ENCODE measurements around the gene N4BP2. TPM values are rescaled to one million over a fixed set of nuclear protein-coding genes. Genes with fewer than 3 reads are reported as not detected.

The N4BP2 gene
- polyA plus RNA-seq, 4 donors, result 20.7 to 25.1 (median 23.6) TPM

DNA sequence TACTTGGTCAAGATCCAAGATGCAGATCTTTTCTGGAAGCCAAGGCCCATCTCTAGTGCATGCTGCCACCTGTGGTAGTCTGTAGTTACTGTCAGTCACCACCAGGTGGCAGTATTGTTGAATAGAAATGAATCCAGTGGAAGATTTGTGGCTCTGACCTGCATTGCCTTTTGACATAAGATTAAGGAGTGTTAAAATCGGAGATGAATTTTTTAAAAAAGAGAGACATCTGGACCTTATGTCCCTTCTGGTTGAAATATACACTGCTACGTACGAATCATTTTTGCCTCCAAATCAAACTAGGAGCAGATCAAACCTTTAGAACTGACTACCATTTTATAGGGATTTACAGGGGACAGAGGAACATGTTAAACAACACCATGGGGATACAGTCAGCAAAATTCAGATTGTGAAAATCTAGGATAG is 93.3 kb downstream of the N4BP2 start:
- peak; percentile 5 to 27 (median 16) for DNase-seq (ENCODE audit: low read depth in 4 of 4, low spot score in 3 of 4)

DNA sequence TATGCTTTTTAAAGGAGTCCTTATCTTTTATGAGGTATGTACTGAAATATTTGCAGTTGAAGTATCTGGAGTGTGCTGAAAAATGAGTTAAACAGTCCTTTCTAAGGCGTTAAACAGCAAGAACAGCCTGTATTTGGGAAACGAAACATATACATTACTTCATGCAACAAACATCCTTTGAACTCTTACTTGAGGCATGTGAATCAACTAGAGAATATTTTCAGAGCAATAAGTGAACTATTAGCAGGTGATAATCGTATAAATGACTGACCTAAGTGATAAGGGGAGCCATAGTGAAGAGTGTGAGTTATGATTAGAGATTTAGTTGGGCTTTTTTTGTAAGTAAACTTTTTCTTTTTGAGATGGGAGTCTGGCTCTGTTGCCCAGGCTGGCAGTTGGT is 94.3 kb downstream of the N4BP2 start:
- no peak for DNase-seq (ENCODE audit: low read depth in 4 of 4, low spot score in 3 of 4)

DNA sequence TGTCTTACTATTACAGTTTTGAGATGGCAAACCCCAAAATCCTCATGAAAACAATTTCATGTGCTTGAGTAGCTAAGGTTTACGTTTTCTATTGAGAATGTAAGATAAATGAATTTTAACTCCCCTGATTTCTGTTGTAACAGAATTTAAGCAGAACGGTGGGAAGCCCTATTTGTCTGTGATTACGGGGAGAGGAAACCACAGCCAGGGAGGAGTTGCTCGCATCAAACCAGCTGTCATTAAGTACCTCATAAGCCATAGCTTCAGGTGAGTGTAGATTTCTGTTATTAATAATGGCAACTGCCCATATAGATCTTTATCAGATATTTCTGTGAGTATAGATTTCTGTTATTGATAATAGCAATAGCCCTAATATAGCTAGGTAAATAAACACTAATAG is 96.0 kb downstream of the N4BP2 start:
- no peak for DNase-seq (ENCODE audit: low read depth in 4 of 4, low spot score in 3 of 4)

DNA sequence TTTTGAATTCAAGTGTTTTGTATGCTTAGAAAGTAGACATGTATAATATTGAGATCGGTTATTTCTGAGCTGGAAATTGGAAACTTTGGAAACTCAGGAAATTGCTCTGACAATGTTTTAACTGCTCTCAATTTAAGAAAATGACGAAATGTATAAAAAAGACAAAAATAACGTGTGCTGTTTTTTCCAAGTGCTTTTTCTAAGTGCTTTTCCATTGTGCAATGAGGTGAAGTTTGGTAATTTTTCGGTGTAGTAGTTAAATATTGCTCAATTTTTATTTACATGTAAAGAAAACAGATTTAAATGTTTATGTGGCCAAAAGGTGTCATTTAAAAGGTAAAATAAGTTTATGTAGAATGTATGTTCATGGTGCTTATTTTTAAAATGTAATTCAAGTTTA is 100.8 kb downstream of the N4BP2 start:
- DNase-seq (ENCODE audit: low read depth in 4 of 4, low spot score in 3 of 4), result no peak

DNA sequence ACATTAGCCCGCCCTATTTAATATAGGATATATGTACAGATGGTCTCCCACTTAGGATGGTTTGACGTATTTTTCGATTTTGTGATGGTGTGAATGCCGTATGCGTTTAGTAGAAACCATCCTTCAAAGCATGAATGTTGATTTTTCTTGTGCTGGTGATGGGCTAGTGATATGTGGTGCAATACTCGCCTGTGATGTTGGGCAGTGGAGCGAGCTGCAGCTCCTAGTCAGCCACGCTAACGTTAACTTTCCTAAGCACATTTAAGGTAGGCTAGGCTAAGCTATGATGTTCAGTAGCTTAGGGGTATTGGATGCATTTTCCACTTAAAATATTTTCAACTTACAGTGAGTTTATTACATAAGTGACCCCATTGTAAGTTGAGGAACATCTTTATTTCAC is 103.6 kb downstream of the N4BP2 start:
- DNase-seq (ENCODE audit: low read depth in 4 of 4, low spot score in 3 of 4), result no peak

DNA sequence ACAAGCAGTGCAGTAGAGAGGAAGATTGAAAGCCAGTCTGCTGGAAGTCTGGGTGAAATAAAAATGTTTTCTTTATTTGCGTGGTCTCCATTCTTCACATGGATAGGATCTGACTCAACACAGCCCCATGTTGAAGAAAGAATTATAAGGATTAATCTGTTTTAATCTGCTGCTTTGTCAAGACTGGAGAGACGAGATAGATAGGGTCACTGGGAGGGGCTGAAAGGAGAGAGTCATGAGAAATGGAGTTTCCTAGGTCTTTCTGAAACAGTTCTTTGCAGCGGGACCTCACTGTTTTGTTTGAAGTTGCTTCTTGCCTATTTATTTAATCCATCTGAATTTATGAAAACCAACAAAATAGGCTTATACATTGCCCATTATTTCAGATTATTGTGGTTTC is 107.8 kb downstream of the N4BP2 start:
- no peak for DNase-seq (ENCODE audit: low read depth in 4 of 4, low spot score in 3 of 4)

DNA sequence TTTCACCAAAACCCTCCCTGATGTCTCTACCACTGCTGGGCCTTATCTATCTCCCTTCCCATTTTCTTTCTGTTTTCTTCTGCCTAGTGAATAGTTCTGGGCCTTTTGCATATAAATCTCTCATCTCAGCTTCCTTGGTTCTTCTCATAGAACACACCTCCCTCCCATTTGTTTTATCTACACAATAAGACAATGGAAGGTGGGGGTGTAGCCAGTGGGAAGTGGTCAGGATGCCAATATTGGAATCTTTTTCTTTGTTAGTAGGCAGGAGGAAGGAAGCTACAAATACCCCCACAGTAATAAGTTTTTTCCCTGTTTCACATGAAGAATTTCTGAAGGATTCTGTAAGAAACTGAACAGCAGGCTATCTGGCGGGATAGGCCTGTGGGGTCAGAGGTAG is 109.3 kb downstream of the N4BP2 start:
- no peak for DNase-seq (ENCODE audit: low read depth in 4 of 4, low spot score in 3 of 4)

DNA sequence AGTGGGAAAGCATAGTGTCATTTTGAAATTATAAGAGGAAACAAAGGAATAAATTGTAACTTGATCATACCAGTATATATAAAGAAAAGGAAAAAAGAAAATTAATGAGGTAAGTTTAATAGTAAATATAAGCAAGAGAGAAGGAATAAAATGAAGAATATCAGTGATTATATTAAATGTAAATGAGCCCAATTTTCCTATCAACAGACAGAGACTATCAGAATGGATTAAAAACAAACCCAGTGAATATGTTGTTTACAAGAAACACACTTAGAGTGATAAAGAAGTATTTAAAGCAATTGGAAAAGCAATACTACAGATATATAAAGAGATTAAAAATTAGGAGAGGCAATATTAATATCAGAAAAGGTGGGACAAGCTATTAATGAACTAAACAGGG is 111.4 kb downstream of the N4BP2 start:
- DNase-seq (ENCODE audit: low read depth in 4 of 4, low spot score in 3 of 4), result no peak

DNA sequence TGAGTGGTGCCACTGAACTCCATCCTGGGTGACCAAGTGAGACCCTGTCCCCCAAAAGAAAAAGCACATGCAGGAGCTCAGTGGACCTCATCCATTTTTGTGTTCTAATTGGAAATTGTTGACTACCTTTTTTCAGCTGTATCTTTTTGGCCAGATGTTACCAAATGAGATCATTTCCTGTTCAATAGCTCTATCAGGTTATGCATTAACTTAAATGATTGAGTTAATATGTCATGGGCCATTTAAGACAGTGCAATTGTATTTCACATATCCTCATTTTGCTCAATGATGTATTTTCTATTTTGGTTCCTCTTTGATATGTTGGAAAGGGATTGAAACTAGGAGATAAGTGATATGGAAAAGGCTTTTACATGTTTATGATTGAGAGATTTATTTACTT is 113.9 kb downstream of the N4BP2 start:
- no peak for DNase-seq (ENCODE audit: low read depth in 4 of 4, low spot score in 3 of 4)

DNA sequence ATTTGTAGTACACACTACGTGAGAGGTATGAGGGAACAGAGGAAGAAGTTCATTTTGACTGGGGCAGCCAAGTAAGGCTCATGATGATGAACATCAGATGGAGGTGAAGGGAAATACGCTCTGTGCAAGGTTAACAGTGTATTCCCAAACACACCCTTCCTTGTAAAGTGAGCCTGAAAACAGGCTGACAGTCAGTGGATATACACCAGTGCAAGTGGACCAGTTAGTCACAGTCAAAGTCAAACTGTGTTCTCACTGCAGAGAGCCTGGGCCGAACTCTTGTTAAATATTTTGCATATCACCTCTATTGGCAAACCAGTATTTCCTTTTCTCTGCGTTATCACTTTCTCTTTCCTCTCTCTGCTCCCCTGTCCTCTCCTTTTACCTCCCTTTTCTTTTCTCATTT is 116.8 kb downstream of the N4BP2 start:
- DNase-seq (ENCODE audit: low read depth in 4 of 4, low spot score in 3 of 4), result no peak

DNA sequence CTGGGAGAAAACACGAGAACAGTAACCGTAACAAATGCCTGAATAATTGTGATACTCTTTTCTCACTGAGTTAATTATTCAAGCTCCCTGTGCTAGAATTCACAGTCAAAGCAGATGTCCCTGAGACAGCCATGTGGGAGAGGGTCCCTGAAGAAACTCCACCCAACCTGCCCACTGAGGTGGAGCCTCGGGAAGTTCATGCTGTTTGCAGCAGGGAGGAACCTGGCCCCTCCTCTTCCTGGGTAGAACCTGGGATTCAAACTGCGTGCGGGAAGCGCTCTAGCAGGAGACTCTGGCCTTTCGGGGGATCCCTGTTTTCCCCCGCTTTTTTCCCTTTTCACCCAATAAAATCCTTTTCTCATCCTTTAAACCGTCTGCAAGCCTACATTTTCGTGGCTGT is 120.0 kb downstream of the N4BP2 start:
- no peak for DNase-seq (ENCODE audit: low read depth in 4 of 4, low spot score in 3 of 4)

DNA sequence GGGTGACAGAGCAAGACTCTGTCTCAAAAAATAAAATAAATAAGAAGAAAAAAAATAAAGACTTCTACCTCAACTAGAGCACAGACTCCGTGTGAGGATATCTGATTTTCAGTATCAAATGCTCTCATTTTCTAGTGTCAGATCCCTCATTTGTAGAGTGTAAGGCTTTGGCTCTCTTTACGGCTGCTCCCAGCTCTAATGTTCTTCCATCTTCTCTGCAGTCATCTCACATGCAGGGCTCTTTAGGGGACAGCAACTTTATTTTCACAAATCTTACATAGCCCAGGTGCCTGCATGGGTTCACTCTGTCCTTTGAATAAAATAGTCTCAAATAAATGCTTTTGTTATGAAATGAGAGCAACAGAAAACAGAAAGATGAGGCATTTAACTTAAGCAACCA is 120.9 kb downstream of the N4BP2 start:
- DNase-seq (ENCODE audit: low read depth in 4 of 4, low spot score in 3 of 4), result no peak

DNA sequence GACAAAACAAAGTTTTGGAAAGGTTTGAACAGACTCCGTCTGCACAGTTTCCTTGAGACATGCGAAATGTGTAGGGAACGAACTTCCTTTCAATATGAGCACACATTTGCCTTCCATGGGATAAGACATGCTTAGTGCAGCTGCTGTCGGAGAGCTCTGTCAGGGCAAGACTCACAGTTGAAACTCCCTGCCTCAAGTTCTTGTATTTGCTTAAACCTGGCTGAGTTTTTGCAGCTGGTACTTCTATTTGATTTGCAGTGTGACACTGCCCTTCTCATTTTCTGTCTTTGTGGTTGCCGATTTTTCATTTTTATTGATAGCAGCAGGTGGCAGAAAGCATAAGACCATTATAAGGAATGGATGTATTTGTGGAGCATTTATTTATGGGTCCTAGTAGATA is 122.0 kb downstream of the N4BP2 start:
- no peak for DNase-seq (ENCODE audit: low read depth in 4 of 4, low spot score in 3 of 4)

DNA sequence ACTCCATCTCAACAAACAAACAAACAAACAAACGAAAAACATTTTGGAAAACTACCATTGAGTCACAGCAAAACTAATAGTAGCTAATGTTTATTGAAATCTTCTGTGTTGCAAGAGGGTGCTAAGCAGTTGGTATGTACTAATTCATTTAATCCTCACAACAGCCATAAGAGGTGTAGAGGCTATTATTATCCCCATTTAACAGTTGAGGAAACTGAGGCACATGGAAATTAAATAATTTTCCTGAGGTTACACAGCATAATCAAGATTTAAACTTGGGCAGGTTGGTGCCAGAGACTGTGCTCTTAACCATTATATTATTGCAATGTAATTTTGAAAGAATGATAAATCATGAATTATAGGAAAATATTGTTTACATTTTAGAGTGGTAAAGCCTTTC is 122.7 kb downstream of the N4BP2 start:
- DNase-seq (ENCODE audit: low read depth in 4 of 4, low spot score in 3 of 4), result no peak

DNA sequence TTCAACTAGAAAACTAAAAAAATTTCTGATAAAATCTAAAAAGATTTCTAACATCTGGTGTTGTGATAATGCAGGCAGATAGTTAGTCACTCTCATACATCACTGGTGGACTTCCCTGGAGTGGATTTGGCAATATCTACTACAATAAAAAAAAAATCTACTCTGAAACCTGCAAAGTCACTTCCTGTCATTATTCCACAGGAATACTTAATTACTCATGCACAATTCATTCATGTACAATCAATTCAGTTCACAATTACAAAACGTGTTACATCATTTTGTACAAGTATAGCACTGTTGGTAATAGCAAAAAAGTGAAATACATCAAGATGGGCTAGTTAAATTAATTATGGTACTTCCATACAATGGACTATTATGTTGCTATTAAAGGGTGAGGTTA is 123.7 kb downstream of the N4BP2 start:
- no peak for DNase-seq (ENCODE audit: low read depth in 4 of 4, low spot score in 3 of 4)

DNA sequence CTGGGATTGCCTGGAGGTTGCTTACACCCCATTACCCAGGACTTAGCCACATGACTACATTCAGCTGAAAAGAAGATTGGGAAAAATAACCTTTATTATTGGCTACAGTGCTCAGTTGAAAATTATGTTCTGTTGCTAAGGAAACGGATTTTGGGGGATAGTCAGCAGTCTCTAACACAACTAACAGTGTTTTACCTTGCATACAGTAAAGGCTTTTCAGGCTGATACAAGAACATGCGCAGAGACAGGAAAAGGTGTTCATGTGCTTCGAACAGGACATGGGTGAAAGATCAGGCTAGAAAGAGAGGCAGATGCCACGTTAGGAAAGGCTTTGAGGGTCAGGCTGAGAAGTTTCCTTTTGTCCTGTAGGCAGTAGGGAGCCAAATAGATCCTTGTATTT is 125.4 kb downstream of the N4BP2 start:
- no peak for DNase-seq (ENCODE audit: low read depth in 4 of 4, low spot score in 3 of 4)

DNA sequence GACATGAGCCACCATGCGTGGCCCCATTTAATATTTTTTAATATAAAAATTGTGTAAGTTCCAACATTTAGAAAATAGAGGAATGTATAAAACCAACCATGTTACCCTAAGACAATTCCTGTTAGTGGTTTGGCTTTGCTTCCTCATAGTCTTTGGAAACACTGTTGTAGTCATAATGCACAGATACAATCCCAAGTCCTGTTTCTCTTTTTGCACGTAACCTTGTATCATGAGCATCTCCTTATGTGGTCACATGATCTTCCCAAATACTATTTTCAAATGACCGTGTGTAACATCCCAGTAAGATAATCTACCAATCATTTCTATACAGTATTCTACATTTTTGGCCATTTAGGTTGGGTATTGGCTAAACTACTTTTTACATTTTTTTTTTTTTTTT is 126.3 kb downstream of the N4BP2 start:
- DNase-seq (ENCODE audit: low read depth in 4 of 4, low spot score in 3 of 4), result no peak

DNA sequence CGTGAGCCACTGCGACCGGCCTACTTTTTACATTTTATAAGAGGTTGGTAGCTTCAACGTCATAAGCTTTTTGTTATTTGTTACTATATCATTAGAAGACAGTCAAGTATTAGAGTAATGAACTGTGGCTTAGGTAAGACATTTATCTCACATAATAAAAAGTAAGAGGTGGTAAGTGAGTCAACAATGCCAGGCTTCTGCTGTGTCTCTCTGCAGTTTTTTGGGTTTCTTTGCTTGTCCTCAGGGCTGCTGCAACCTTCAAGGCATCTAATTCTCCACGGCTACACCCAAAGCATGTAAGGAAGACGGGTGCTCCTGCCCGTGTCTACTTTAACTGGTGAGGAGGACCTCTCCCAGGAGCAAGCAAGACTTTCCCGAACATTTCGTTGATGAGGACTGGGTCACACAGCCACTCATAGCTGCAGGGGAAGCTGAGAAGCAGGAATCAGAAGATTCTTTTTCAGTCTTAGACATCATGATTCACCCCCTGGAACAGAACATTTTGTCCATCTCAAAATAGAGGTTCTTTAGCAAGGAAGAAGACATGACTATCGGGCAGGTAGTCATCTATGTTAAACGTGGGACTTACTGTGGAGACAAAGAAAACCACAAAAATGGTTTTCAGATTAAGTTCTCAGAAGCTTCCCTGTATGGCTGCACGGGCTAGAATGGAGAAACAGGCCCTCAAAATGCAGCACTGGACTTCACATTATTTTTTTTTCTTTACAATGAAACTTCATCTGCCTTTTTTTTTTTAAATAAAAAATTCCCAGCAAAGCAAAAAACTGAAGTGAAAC is 127.2 kb downstream of the N4BP2 start:
- DNase-seq (ENCODE audit: low read depth in 4 of 4, low spot score in 3 of 4), result no peak

DNA sequence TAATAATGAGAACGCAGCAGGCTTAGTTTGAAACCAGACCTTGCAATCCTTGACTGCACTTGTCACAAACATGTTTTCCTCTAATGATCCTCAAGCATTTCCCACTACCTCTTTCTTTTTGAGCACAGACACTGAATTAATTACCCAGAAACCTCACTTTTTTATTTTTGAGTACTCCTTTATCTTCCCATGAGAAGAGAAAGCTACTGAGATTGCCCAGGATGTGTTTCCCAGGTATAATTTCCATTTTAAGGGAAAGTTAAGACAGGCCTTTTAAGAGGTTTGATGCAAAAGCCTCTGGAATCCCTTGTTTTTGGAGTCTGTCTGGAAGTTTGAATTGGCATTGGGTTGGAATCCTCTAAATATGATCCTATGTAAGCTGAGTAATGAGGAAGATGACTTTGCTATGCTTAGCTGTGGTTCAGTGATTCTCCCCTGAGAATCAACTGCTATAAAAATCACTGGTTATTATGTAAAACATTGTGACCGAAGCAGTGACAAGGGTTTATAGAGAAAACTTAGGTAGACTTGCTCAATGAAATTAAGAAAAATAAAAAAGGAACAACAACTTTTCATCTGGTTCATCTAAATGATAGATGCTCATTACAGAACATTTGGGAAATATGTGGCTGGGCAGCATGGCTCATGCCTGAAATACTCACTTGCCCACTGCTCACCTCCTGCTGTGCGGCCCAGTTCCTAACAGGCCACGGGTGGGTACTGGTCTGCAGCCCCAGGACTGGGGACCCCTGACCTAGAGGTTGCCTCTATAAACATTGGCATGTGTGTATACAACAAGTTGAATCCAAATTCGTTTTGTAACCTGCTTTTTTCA is 129.4 kb downstream of the N4BP2 start:
- no peak for DNase-seq (ENCODE audit: low read depth in 4 of 4, low spot score in 3 of 4)

DNA sequence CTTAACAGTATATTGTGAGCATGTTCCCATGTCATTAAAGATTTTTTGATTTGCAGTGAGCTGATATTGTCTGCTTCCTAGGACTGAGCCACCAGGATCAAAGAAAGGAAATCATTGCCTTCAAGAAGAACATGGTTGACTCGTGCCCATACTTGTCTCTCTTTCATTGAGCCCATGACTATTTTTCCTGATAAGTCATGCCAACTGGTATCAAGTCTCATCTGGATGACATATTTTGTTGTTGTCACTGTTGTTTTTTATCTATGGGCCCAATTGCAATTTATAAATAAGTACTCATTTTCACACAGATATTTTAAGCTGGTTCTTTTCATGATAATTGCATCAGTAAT is 130.0 kb downstream of the N4BP2 start:
- DNase-seq (ENCODE audit: low read depth in 4 of 4, low spot score in 3 of 4), result no peak

DNA sequence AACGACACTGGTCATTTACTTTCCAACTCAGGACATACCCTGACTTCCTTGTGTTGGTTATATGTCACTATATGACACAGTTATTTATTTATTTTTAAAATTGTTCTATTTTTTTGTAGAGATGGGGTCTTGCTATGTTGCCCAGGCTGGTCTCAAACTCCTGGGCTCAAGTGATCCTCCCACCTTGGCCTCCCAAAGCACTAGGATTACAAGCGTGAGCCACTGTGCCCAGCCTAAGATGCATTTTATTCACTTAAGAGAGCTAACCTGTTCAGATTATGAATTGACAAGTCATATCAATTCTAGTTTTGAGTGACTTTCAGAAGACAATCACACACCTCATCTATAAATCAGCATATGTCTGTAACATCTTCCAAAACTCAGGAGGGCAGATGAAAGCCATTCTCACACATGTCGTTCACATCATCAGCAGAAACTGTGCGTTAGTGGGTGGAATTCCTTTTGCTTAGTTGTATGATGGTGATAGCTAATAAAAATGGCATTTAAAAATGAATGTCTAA is 130.8 kb downstream of the N4BP2 start:
- no peak for DNase-seq (ENCODE audit: low read depth in 4 of 4, low spot score in 3 of 4)

DNA sequence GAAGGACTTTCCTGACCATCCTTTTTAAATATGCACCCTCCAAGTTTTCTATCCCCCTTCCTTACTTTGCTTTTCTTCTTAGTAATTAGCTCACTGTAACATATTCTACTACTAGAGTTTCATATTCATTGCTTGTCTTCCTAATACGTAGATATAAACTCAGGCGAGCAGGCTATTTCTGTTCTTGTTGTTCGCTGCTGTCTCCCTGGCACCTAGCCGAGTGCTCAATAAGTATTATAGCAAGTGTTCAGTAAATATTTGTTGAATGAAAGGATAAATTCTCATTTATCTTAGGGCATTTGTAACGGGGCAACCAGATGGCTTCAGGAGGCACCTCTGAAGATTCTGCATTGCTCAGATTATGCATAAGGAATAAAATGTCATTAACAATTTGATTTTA is 133.4 kb downstream of the N4BP2 start:
- no peak for DNase-seq (ENCODE audit: low read depth in 4 of 4, low spot score in 3 of 4)

Data from right renal pelvis (tissue), 4 donors.